Measurements from ENCODE around the gene CSGALNACT2.

Gene CSGALNACT2

GRCh38 chr10:43113201-43114087 lies 24.8 kb upstream of the CSGALNACT2 start:
- DNase-seq (ENCODE audit: low read depth) = no peak

- no peak for DNase-seq (ENCODE audit: low read depth)
These were observed 24.0 kb upstream of the CSGALNACT2 start for GRCh38 chr10:43114088-43114742.

GRCh38 chr10:43114743-43115611 lies 23.3 kb upstream of the CSGALNACT2 start:
- DNase-seq (ENCODE audit: low read depth) = no peak

GRCh38 chr10:43115881-43116595 lies 22.2 kb upstream of the CSGALNACT2 start:
- DNase-seq (ENCODE audit: low read depth) = no peak

- DNase-seq (ENCODE audit: low read depth) = no peak
These were observed 21.6 kb upstream of the CSGALNACT2 start for GRCh38 chr10:43116596-43116995.

- no peak for DNase-seq (ENCODE audit: low read depth)
These were observed 21.0 kb upstream of the CSGALNACT2 start for GRCh38 chr10:43117031-43117776.

- DNase-seq (ENCODE audit: low read depth) = no peak
These were observed 20.3 kb upstream of the CSGALNACT2 start for GRCh38 chr10:43117777-43118583.

GRCh38 chr10:43118631-43119415 lies 19.4 kb upstream of the CSGALNACT2 start:
- no peak for DNase-seq (ENCODE audit: low read depth)

- DNase-seq (ENCODE audit: low read depth) = no peak
These were observed 18.7 kb upstream of the CSGALNACT2 start for GRCh38 chr10:43119416-43120115.

GRCh38 chr10:43120116-43120928 lies 17.9 kb upstream of the CSGALNACT2 start:
- no peak for DNase-seq (ENCODE audit: low read depth)

GRCh38 chr10:43120929-43121314 lies 17.3 kb upstream of the CSGALNACT2 start:
- no peak for DNase-seq (ENCODE audit: low read depth)

GRCh38 chr10:43121444-43121843 lies 16.8 kb upstream of the CSGALNACT2 start:
- no peak for DNase-seq (ENCODE audit: low read depth)

- no peak for DNase-seq (ENCODE audit: low read depth)
These were observed 16.1 kb upstream of the CSGALNACT2 start for GRCh38 chr10:43122096-43122495.

GRCh38 chr10:43122826-43123225 lies 15.4 kb upstream of the CSGALNACT2 start:
- no peak for DNase-seq (ENCODE audit: low read depth)

GRCh38 chr10:43123361-43124093 lies 14.7 kb upstream of the CSGALNACT2 start:
- no peak for DNase-seq (ENCODE audit: low read depth)

- no peak for DNase-seq (ENCODE audit: low read depth)
These were observed 14.1 kb upstream of the CSGALNACT2 start for GRCh38 chr10:43124094-43124521.
